Skeletal muscle satellite cell (primary cell): Measurements from ENCODE around the gene AQP12A.
"Not testable (repeated sequence)": the region's sequence is repeated elsewhere in the genome, so short reads cannot be mapped to it uniquely, and the experiment has no call there.

Experiments
- H3K27me3 ChIP-seq: 2 replicates; pipeline ENCODE4 v1.7.0; 2013; ENCODE audit warnings: low read length; ENCODE audit not compliant: control insufficient read depth, insufficient read depth
- H3K36me3 ChIP-seq: 2 replicates; pipeline ENCODE4 v1.7.0; 2013; ENCODE audit warnings: mild to moderate bottlenecking, control low read depth, low read length; ENCODE audit not compliant: insufficient read depth
- H3K4me1 ChIP-seq: 2 replicates; pipeline ENCODE4 v1.7.0; 2013; ENCODE audit warnings: low read length; ENCODE audit not compliant: control insufficient read depth, insufficient read depth
- H3K4me2 ChIP-seq: 2 replicates; pipeline ENCODE4 v1.7.0; 2013; ENCODE audit warnings: mild to moderate bottlenecking, low read length
- H3K4me3 ChIP-seq: 2 replicates; pipeline ENCODE4 v1.7.0; 2013; ENCODE audit warnings: low read length
- H3K9ac ChIP-seq: 2 replicates; pipeline ENCODE4 v1.7.0; 2013; ENCODE audit warnings: mild to moderate bottlenecking, low read depth, low read length, moderate library complexity
- H3K9me3 ChIP-seq: replicated peaks from 2 replicates; pipeline ENCODE4 v1.7.0; 2013; ENCODE audit warnings: mild to moderate bottlenecking, control low read depth, low read length

The AQP12A gene

DNA sequence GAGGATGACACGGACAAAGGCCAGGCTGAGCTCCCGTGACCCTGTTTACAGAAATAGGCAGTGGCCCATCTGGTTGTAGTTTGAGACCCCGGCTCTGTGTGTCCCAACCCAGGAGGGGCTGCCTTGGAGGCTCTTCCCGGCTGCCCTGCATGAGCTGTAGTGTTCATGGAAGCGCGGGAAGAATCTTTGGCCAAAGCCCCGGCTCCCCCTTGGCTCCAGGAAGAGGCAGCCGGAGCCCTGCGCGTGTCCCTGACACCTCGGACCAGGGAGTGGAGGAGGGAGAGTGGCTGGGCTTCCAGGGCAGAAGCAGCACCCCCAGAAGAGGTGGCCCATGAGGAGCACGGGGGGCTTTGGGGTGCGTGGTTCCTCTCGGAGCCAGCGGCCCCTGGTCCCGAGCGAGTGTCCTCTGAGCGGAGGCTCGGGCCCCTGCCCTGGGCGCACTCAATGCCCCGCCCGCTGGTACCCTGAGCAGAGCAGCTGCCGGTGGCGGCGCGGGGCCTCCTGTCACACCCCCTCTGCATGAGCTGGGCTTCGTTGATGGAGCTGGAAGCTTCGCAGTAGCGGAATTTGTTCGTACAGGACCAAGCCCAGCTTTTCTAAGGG, 44.7 kb upstream of the AQP12A start:
- peaks cover 85% of the 10 kb centered on the region for H3K27me3 ChIP-seq
- H3K4me2 ChIP-seq = no peak overlapping the region
- H3K9me3 ChIP-seq = no peaks in the 10 kb centered on the region
- no peak overlapping the region for H3K4me3 ChIP-seq
- no peak overlapping the region for H3K9ac ChIP-seq
- H3K36me3 ChIP-seq = no peaks in the 10 kb centered on the region
- H3K4me1 ChIP-seq = no peaks in the 10 kb centered on the region

DNA sequence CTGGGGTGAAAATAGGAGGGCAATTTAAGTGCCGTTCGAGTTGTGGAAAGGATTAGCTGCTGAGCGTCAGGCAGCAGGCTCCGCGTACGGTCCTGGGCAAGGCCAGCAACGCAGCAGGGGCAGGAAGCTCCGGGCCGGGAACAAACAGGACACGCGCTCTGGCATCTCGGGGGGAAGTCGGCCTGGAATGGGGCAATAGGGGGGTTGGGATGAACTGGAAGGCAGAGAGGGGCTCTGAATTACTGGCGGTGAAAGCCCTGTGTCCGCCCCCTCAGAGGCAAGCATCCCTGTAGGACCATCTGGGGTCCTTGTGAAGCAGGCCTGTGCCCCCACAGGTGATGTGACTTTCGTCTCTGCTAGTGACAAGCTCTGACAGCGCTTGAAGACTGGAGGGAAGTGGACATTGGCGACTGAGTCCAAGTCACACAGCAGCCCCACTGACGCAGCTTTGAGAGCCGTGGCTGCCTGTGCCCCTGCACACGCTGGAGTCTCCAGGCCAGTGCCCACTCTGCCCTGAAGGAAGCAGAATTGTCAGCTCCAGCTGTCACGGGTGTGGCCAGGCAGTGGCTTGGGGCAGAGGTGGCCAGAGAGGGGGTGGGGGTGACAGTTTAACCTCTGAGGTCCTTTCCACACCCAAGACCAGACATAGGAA, 44.0 kb upstream of the AQP12A start:
- no peaks in the 10 kb centered on the region for H3K9me3 ChIP-seq
- H3K27me3 ChIP-seq = peaks cover 91% of the 10 kb centered on the region
- no peaks in the 10 kb centered on the region for H3K4me1 ChIP-seq
- H3K4me3 ChIP-seq = no peak overlapping the region
- no peaks in the 10 kb centered on the region for H3K36me3 ChIP-seq
- H3K9ac ChIP-seq = no peak overlapping the region
- no peak overlapping the region for H3K4me2 ChIP-seq

DNA sequence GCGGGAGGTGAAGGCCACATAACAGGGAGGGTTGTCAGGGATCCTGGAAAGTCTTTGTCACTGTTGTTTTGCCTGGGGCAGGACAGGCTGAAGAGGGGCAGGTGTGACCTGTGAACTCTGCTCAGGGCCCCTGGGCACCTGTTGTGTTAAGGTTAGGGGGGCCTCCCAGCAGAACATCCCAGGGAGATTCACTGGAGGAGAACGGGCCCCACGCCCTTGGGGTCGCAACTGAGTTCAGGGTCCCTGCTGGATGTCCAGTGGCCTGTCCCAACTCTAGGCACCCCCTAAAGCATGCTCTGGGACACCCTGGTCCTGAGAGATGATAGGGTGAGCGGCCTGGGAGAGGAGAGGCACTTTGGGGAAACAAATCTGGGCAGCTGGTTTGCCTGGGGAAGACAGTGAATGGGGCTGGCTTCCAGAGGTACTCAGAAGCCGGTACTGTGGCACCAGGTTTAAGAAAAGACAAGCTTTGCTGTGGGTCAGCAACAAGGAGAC, 43.5 kb upstream of the AQP12A start:
- Histone ChIP-seq H3K27me3 (peaks cover 90% of the 10 kb centered on the region), H3K36me3 (no peaks in the 10 kb centered on the region), H3K4me3 (no peak overlapping the region), H3K4me1 (no peaks in the 10 kb centered on the region), H3K9ac (no peak overlapping the region), H3K4me2 (no peak overlapping the region), H3K9me3 (no peaks in the 10 kb centered on the region)

DNA sequence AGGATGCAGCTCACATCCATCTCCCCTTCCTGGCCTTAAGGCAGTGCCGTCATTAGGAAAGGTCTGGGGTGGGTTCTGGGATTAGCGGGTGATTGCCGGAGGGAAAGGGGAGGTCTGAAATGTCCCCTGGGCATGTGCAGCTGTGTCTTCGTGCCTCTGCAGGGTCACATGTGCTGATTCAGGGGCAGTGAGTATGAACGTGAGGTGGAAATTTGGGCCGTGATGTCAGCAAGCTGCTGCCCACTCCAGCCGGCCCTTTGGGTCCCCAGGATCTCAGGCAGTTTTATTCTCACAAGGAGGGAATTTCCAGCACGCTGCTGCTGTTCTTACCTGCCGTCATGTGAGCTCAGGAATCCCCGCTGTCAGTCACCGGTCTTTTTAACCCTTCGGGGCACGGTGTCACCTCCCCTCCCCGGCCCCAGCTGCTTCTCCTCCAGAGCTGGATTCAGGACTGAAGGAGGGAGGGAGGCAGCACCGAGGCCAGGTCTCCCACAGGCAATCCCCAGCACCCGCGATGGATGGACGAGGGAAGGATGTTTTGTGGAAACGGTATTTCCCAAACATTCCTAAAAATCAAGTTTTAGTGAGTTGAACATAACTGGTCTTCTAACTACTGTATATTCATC, 42.9 kb upstream of the AQP12A start:
- Histone ChIP-seq H3K9ac (no peak overlapping the region), H3K9me3 (no peaks in the 10 kb centered on the region), H3K36me3 (no peaks in the 10 kb centered on the region), H3K4me3 (no peak overlapping the region), H3K27me3 (peaks cover 84% of the 10 kb centered on the region), H3K4me1 (no peaks in the 10 kb centered on the region), H3K4me2 (no peak overlapping the region)

DNA sequence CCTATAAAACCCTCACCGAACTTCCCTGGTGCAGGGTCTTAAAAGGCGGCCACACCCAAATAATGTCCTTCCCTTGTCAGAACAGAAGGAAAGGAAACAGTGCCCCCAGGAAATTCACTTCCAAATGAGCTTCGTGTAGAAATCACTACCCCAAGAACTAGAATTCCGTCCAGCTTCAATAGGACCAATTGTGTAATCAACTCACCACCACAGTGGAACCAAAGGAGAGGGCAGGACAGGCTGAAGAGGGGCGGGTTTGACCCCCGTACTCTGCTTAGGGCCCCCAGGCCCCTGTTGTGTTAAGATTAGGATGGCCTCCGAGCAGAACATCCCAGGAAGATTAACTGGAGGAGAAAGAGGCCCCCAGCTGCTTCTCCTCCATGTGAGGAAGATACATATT, 42.3 kb upstream of the AQP12A start:
- peaks cover 79% of the 10 kb centered on the region for H3K27me3 ChIP-seq
- H3K36me3 ChIP-seq = no peaks in the 10 kb centered on the region
- H3K9me3 ChIP-seq = no peaks in the 10 kb centered on the region
- no peak overlapping the region for H3K9ac ChIP-seq
- no peak overlapping the region for H3K4me3 ChIP-seq
- H3K4me1 ChIP-seq = no peaks in the 10 kb centered on the region
- H3K4me2 ChIP-seq = no peak overlapping the region

DNA sequence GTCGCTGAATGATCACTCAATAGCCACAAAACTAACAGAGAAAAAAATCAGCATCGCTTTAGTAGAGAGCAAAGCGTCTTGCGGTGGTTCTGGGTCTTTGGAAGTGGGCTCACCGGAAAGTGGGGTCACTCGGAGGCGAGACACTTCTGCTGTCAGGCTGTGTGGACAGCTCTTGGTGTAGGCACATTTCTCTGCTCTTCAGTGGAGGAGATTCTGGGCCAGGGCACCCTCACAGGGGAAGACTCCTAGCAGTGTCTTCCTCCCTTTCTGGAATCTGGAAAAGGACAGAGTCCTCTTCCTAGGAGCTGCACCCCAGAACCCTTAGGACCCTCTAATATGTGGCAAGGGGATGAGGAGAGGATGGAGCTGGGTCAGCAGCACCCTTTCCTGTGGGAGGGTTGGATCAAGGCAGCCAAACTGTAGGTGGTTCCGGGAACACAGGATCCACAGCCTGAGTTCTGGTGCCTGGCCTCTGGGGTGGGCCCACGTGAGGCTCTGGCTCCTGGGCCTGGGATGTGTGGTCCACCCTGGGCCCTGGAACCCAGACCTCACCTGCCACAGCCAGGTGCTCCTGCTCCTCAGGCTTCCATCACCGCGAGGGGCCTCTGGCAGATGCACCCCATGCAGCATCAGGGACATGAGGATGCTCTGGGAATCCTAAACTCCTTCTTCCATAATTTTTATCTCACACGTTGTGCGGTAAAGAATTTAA, 41.3 kb upstream of the AQP12A start:
- no peak overlapping the region for H3K4me3 ChIP-seq
- no peak overlapping the region for H3K4me2 ChIP-seq
- H3K9ac ChIP-seq = no peak overlapping the region
- no peaks in the 10 kb centered on the region for H3K9me3 ChIP-seq
- H3K36me3 ChIP-seq = no peaks in the 10 kb centered on the region
- peaks cover 78% of the 10 kb centered on the region for H3K27me3 ChIP-seq
- no peaks in the 10 kb centered on the region for H3K4me1 ChIP-seq

DNA sequence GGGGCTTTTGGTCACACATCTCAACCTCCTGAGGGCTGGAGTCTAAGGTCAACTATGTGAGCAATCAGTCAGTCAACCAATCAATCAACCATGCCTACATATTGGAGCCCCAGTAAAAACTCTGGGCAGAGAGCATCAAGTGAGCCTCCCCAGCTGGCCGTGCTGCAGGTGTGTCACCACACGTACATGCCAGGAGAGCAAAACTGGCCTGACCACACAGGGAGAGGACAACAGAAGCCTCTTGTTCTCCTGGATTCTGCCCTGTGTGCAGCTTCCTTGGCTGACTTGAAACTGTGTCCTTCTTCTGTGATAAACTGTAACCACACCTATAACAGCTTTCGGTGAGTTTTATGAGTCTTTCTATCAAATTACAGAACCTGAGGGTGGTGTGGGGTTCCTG, 40.5 kb upstream of the AQP12A start:
- peaks cover 80% of the 10 kb centered on the region for H3K27me3 ChIP-seq
- no peak overlapping the region for H3K4me3 ChIP-seq
- H3K36me3 ChIP-seq = no peaks in the 10 kb centered on the region
- no peaks in the 10 kb centered on the region for H3K4me1 ChIP-seq
- H3K4me2 ChIP-seq = no peak overlapping the region
- no peaks in the 10 kb centered on the region for H3K9me3 ChIP-seq
- H3K9ac ChIP-seq = no peak overlapping the region

DNA sequence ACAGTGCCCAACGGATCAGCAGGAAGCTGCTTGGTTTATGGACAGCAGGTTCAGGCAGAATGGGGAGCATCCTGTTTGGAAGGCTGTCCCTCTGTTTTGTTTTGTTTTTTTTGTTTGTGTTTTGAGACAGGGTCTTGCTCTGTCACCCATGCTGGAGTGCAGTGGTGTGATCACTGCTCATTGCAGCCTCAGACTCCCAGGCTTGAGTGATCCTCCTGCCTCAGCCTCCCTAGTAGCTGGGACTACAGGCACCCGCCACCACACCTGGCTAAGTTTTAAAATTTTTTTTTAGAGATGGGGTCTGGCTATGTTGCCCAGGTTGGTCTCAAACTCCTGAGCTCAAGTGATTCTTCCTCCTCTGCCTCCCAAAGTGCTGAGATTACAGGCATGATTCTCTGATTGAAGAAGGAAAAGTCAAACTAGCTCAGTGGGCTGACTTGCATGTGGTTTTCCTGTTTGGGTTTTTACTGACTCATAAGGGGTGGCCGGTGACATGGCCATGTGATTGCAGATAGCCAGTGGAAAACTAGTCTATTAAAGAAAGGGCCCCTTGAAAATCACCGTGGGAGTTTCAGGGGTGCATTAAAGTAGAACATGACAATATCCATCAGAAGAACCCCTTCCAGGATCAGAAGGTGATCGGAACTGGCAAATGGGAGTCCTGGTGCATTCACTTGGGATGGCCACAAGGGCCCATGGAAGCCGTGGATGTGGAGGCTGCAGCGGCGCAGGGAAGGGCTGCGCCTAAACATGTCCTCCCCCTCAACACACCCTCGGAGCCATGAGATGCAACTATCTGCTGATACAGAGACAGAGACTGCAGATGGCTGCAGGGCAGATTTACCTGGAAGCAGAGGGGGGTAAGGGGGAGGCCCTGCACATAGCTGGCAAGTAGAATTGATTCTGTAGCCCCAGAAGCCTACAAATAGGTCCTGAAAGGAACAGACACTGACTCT, 35.5 kb upstream of the AQP12A start:
- Histone ChIP-seq H3K9ac (no peak overlapping the region), H3K9me3 (no peaks in the 10 kb centered on the region), H3K4me1 (no peaks in the 10 kb centered on the region), H3K27me3 (peaks cover 53% of the 10 kb centered on the region), H3K4me2 (no peak overlapping the region), H3K36me3 (no peaks in the 10 kb centered on the region), H3K4me3 (no peak overlapping the region)

DNA sequence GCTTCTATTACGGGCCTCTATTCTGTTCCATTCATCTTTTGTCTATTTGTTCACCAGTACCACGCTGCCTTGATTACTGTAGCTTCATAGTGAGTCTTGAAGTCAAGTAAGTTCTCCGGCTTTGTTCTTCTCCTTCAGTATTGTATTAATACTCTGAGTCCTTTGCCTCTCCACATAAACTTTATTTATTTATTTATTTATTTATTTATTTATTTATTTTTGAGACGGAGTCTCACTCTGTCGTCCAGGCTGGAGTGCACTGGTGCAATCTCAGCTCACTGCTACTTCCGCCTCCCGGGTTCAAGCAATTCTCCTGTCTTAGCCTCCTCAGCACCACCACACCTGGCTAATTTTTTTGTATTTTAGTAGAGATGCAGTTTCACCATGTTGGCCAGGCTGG, 31.8 kb upstream of the AQP12A start:
- H3K4me1 ChIP-seq, H3K9me3 ChIP-seq, H3K9ac ChIP-seq, H3K4me3 ChIP-seq, H3K4me2 ChIP-seq, H3K36me3 ChIP-seq: not testable (repeated sequence)
- peaks cover 52% of the 10 kb centered on the region for H3K27me3 ChIP-seq

DNA sequence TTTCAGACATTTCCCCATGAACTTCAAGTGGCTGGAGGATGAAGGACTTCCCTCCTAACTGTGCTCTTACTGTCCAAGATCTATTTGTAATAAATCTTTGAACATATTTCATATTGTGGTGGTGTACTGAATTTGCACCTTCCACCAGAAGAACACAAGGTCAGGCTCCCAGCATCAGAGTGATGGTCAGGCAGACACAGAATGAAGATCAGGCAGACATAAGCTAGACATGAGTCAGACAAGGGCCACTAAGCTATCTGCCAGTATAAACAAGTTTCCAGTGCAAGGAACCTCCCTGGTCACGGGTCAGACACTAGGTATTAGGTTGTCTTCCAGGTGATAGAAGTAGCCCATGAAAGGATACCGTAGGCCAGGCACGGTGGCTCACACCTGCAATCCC, 29.0 kb upstream of the AQP12A start:
- H3K4me3 ChIP-seq = no peak overlapping the region
- H3K9me3 ChIP-seq = no peaks in the 10 kb centered on the region
- peaks cover 60% of the 10 kb centered on the region for H3K27me3 ChIP-seq
- H3K9ac ChIP-seq = no peak overlapping the region
- no peak overlapping the region for H3K4me2 ChIP-seq
- no peaks in the 10 kb centered on the region for H3K36me3 ChIP-seq
- H3K4me1 ChIP-seq = no peaks in the 10 kb centered on the region
